ENCODE data around the gene STIMATE.

DNA sequence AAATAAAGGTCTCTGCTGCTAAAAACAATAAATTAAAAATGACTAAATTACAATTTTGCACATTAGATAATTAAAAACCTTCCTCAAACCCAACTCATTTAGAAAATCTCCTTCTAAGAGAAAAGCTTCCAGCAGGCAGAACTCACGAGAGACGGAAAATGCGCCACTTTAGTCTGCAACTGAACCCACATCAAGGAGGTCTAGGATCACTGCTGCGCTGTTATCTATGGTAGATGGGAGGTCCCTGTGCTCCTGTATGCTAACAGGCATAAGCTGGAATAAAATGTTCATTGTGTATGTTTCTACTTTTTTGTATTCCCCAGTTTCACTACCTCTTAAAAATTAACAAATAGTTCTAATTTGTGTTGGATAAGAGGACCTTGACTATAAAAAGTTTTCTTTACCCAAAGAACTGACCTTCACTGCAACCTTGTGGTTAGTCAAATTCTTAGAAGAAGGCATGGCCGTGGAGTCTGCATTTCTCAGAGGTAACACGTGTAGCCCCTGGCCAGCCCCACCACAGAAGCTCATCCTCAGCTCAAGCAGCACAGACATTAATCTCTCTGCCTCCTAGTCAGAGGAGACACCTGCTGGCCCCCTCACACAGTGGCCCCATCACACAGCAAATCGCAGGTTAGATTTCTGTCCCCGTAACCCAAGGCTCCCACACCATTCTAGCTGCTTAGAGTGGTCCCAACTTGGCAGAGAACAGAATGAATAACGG is 22.3 kb downstream of the STIMATE start:
- TF ChIP-seq, protein P1, sequence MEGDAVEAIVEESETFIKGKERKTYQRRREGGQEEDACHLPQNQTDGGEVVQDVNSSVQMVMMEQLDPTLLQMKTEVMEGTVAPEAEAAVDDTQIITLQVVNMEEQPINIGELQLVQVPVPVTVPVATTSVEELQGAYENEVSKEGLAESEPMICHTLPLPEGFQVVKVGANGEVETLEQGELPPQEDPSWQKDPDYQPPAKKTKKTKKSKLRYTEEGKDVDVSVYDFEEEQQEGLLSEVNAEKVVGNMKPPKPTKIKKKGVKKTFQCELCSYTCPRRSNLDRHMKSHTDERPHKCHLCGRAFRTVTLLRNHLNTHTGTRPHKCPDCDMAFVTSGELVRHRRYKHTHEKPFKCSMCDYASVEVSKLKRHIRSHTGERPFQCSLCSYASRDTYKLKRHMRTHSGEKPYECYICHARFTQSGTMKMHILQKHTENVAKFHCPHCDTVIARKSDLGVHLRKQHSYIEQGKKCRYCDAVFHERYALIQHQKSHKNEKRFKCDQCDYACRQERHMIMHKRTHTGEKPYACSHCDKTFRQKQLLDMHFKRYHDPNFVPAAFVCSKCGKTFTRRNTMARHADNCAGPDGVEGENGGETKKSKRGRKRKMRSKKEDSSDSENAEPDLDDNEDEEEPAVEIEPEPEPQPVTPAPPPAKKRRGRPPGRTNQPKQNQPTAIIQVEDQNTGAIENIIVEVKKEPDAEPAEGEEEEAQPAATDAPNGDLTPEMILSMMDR (IDR thresholded peaks at IDR 0.05), result no peak
- TF ChIP-seq POLR2A (IDR thresholded peaks at IDR 0.05), result no peak

Measured in stomach (tissue), 4 donors.